ENCODE measurements around the gene DTD1.

DTD1 gene

DNA sequence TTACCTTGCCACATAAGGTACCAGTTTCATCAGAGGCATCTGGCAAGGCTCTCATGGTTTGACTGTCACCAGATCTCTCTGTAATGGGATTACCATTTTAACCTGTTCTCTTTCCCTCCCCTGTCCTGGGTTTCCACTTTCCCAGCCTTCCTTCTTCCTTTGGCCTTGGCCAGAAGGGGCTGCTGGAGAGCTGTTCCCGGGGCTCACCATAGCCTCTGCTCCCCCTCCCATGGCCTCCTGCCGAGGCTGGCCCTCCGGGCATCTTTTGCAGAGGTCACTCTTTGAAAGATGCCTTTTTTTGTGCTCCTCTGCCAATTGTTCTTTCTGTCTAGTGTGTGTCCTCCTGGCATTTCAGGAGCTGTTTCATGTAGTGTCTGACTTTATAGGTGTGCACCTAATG lies 125.0 kb downstream of the DTD1 start:
- DNase-seq = no peak

DNA sequence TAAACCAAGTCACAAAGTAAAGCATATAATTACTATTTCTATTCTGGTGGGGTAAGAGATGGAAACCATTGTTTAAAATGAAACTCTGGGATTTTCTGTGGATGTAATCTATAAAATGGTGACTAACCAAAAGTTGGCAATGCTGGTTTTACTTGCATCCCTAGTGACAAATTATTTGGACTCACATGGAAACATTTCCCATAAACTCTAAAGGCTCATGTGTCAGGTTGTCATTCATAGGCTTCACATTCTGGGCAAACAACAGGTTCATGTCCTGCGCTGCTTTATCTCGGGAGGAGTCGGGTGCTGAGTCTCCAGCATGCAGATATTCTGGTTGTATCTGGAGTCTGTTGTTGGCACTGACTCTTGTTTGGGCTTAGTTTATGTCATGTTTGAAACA lies 127.7 kb downstream of the DTD1 start:
- DNase-seq = no peak

GRCh38 chr20:18717062-18717461 lies 129.2 kb downstream of the DTD1 start:
- DNase-seq = no peak

- no peak for DNase-seq
Measured at GRCh38 chr20:18718129-18718528, 130.3 kb downstream of the DTD1 start.

DNA sequence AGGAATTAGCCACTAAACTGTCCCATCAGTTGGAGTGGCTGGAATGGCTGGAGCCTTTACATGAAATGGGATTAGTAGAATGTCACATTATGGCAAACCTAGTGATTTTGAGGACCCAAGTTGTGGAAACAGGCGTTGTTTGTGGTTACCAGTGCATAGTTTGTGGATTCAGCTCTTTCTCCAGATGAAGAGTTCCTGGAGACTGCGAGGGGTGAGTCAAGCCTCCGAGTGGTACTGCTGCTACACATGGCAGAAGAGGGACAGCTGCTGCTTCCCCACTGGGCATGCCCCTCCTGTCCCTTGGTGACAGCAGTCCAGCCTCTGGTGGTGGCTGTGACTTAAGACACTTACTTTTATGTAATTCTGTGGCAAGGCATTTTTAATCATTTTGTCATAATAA lies 131.6 kb downstream of the DTD1 start:
- DNase-seq = peak; percentile 49

DNA sequence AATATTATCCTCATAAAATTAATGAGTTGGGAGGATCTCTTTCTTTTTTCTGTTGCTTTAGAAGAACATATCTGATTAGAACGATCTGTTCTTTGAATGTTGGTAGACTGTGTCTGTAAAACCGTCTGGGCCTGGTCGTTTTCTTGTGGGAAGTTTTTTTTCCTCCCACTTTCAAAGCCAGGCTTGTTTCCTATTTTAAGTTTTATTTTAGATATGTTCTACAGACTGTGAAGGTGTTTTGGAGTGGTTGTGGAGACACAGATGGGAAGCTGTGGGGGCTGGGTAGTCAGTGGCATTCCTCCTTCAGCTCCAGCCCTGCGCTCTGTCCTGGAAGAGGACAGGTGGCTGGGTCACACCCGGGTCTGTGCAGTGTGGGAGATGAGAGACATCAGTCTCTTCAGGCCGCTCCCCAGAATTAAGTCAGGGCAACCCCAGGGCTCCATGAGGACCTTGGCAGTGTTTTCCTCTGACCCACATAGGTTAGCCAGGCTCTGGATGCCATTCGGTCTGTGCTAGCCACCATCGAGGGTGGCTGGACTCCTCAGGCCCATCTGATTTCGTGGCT lies 133.8 kb downstream of the DTD1 start:
- no peak for DNase-seq

- DNase-seq = no peak
Measured at GRCh38 chr20:18722371-18722770, 134.5 kb downstream of the DTD1 start.

DNA sequence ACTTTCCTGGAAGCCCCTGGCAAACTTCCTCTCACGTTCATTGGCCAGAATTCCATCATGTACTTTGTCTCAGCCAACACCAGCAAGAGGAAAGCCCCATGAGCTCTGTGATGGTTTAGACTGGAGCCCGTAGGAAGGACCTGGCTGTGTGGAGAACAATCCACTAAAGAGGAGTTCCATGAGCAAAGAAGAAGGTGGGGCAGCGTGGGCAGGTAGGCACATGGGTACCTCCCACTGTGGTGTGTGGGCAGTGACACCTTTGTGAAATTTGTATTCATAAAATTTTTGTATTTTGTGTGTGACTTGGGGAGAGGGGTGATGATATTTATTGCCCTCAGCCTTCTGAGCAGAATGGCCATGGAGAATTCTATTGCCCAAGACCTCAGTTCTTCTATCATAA lies 136.2 kb downstream of the DTD1 start:
- DNase-seq = no peak

- no peak for DNase-seq
Measured at GRCh38 chr20:18724788-18725464, 137.1 kb downstream of the DTD1 start.

DNA sequence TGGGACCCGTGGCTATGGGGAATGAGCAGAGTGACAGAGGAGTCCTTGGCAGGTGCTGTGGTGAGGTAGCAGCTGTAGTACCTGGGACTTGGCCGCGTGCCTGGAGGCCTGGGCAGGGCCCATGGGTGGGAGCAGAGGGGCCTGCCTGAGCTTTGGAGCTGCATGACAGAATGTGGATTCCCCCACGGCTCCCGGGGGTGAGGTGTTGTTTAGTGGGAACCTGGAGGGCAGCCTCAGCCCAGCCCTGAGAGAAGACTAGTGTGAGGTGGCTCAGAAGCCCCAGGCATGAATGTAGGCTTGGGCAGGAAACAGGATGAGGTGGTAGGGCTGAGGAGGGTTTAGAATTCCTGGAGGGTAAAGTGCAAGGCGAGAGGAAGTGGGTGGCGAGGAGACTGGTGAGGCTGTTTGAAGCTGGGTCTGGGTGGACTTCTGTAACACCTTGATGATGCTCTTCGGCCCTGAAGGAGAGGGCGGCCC lies 139.2 kb downstream of the DTD1 start:
- no peak for DNase-seq

GRCh38 chr20:18728165-18728869 lies 140.5 kb downstream of the DTD1 start:
- DNase-seq = no peak

GRCh38 chr20:18728870-18729224 lies 141.0 kb downstream of the DTD1 start:
- no peak for DNase-seq

GRCh38 chr20:18729231-18729825 lies 141.5 kb downstream of the DTD1 start:
- no peak for DNase-seq

DNA sequence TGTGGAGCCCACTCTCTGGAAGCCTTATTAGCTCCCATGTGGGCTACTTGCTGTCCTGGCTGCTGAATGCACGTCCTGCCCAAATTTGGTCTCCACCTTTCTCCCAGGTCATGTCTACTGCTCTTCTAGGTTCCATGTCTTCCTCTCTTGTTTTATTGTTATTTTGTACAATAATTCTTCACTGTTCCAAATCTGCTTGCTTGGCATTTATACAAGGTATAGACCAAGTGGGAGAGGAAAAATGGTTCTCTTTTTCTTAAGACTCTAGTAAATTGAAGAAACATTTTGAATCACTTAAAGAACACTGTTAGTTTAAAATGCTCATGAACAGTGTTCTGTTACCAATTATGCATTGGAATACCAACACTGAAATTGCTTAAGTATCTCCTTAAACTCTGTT lies 144.1 kb downstream of the DTD1 start:
- no peak for DNase-seq

DNA sequence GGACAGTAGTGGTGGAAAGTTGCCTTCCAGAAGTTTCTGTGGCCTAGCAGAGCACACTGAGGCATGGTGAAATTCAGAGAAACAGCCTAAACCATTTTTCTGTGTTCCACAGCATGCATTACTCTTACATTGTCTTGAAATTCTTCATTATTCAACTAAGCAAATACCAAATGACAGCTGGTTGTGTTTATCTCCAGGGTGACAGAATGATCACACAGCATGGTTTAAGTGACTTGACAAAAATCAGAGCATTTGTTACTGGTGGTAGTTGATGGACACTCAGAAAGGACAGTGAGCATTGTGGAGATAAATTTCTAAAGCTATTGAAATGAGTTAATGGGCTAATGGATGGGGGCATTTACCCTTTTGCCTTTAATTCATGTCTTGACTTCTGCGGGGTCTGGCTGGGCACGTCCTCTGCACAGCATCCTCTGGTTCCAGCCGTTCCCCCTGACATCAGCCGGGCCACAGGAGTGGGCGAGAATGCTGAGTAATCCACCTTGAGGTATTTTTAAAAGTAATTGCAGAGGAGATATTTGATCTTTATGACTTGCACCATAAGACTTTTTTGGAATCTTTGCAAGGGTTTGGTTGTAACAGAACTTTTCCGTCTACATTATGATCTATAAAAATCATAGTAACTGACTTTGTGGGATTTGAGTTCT lies 146.8 kb downstream of the DTD1 start:
- no peak for DNase-seq

DNA sequence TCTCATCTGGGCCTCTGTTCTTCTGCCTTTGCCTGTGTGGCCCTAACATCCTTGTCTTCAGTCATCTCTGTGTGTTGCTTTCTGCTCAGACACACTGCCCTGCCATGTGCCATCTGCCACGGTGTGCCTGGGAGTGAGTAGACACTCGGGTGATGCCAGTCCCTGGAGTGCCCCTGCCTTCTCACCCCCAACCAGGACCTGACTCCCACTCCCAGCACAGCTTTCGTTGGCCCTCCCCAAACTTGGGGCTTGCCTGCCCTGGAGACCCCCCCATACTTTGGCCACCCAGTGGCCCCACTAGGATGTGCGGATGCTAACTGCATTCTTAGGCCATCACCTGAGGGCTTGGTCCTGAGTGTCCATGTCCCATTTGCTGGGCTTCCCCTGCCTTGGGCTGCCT lies 149.3 kb downstream of the DTD1 start:
- no peak for DNase-seq

GRCh38 chr20:18738055-18738454 lies 150.2 kb downstream of the DTD1 start:
- DNase-seq = peak; percentile 47

GRCh38 chr20:18738888-18739287 lies 151.0 kb downstream of the DTD1 start:
- no peak for DNase-seq

DNA sequence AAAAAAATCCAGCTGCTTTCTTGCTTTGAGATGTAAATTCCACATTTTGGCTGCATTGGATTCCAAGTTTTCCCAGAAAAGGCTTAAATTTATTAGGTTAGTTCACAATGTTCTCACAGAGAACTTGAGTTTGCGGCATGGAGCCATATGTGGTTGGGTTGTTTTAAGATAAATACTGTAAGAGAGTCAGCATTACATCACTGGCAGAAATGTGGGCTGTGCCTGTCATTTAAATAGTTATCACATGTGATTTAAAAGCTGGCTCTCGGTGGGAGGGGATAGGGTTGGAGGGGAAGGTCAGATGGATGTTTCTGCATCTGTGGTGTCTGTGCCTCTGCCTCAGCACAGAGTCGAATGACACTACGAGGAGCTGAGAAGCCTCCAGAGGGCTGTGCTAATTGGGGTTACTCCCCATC lies 151.9 kb downstream of the DTD1 start:
- peak; percentile 8 for DNase-seq

DNA sequence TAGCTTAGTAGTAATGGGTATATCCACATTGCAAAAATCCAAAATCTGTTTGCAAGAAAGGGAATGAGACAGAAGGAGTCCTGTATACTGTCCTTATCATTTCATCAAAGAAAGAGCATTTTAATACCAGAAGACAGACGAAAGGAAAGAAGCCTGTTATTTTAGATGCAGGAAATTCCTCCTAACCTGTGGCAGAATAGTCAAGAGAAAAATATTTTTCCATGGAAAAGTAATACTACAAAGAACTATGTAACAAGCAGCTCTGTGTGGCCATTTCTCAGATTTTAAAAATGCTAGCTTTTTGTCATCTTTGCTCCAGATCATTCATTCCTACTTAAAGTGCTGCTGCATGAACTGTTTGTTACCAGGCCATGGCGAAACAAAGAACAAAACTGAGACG lies 152.9 kb downstream of the DTD1 start:
- no peak for DNase-seq

- no peak for DNase-seq
Measured at GRCh38 chr20:18742841-18743240, 155.0 kb downstream of the DTD1 start.

- no peak for DNase-seq
Measured at GRCh38 chr20:18743665-18744440, 156.0 kb downstream of the DTD1 start.

DNA sequence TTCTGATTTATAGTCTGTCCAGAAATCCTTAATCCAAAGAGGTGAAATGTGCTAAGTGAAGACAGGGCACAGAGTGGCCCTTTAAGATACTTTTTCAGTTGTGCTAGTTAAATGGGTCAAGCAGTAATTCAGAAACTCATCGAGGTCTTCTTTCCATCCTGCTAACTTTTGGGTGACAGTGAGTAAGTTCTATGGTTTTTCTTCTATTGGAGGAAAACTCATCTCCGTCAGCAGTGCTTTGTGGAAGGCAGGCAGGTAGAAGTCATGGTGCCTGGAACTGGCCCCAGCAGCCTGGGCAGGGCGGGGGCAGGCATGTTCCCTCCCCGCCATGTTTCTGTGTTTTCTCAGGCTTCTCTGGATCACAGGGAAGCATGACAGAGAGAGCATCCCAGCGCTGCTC lies 159.2 kb downstream of the DTD1 start:
- DNase-seq = no peak
